Caco-2 (cell line): Measurements from ENCODE around the gene STRBP. TPM values are rescaled to one million over a fixed set of nuclear protein-coding genes. Genes with fewer than 3 reads are reported as not detected.

Source experiments
- BruUV-seq: library from RNA; stranded (reverse); fragments of 400-500 nt; replicated peaks from 2 replicates; lab custom pipeline; 2021; lab: Mats Ljungman, UMichigan
- CTCF ChIA-PET: fragments of 300-600 bp; sonication (Branson Sonifier 250); formaldehyde crosslinking; loops from one replicate; lab custom pipeline; 2022; ENCODE audit warnings: antibody characterized with exemption; lab: Charles Lee
- POLR2A ChIA-PET: fragments of 300-600 bp; sonication (Branson Sonifier 250); formaldehyde crosslinking; loops from one replicate; lab custom pipeline; 2022; ENCODE audit warnings: antibody characterized with exemption; lab: Charles Lee
- DNase-seq, 2 experiments: peaks; one replicate each; pipeline versions ENCODE4 v3.0.0 to v3.0.0-alpha.2; 2020 to 2022
- H3K27me3 ChIP-seq: replicated peaks from 2 replicates; pipeline ENCODE4 v1.6.0; 2011; ENCODE audit warnings: low read length; ENCODE audit not compliant: control insufficient read depth, insufficient read depth
- H3K36me3 ChIP-seq: 2 replicates; pipeline ENCODE4 v1.5.1; 2011; ENCODE audit warnings: low read length; ENCODE audit not compliant: control insufficient read depth, insufficient read depth
- H3K4me1 ChIP-seq: fragments of 250-450 bp; sonication (Bioruptor Pico); 2 replicates; pipeline ENCODE4 v1.5.1; 2020; ENCODE audit warnings: mild to moderate bottlenecking
- H3K4me3 ChIP-seq: 2 replicates; pipeline ENCODE4 v1.5.1; 2011; ENCODE audit warnings: low read depth, mild to moderate bottlenecking, control low read depth, low read length
- H3K9me3 ChIP-seq: fragments of 250-450 bp; sonication (Bioruptor Pico); 2 replicates; pipeline ENCODE4 v1.5.1; 2020; ENCODE audit warnings: mild to moderate bottlenecking, moderate library complexity
- H3K27ac Mint-ChIP-seq: one replicate; pipeline ENCODE4 v1.8.0; 2022; ENCODE audit warnings: mixed read lengths; ENCODE audit not compliant: unreplicated experiment
- H3K27me3 Mint-ChIP-seq: one replicate; pipeline ENCODE4 v1.8.0; 2022; ENCODE audit warnings: mixed read lengths; ENCODE audit not compliant: insufficient read depth, unreplicated experiment
- H3K36me3 Mint-ChIP-seq: one replicate; pipeline ENCODE4 v1.8.0; 2022; ENCODE audit warnings: mild to moderate bottlenecking, mixed read lengths; ENCODE audit not compliant: insufficient read depth, unreplicated experiment
- H3K4me1 Mint-ChIP-seq: one replicate; pipeline ENCODE4 v1.8.0; 2022; ENCODE audit warnings: low read depth, mixed read lengths; ENCODE audit not compliant: unreplicated experiment
- H3K4me3 Mint-ChIP-seq: one replicate; pipeline ENCODE4 v1.8.0; 2022; ENCODE audit warnings: mild to moderate bottlenecking, moderate library complexity, mixed read lengths; ENCODE audit not compliant: unreplicated experiment
- H3K9me3 Mint-ChIP-seq: one replicate; pipeline ENCODE4 v1.8.0; 2022; ENCODE audit warnings: mixed read lengths; ENCODE audit not compliant: unreplicated experiment
- intact Hi-C: fragments of 100-400 bp; cut with micrococcal nuclease; formaldehyde crosslinking; loops from one replicate; pipeline ENCODE4 v1.10.0; 2022; ENCODE audit not compliant: unreplicated experiment
- total RNA-seq: library from RNA; stranded (reverse); gene quantifications from 2 replicates; pipeline ENCODE4 v1.2.3, GENCODE V29; 2022
- TF ChIP-seq, protein P1 (sequence below), 2 experiments: fragments of 200-600 bp in 1 of 2; IDR thresholded peaks; 1 replicate in 1 of 2; 2 replicates in 1 of 2; pipeline versions ENCODE4 v1.5.1 to v1.8.0; 2011 to 2022; ENCODE audit warnings: antibody characterized with exemption in 1 of 2, control low read depth in 1 of 2, inconsistent platforms in 1 of 2, low read depth in 1 of 2, low read length in 1 of 2, mild to moderate bottlenecking in 1 of 2, moderate library complexity in 1 of 2; ENCODE audit not compliant: insufficient read depth in 1 of 2, severe bottlenecking in 1 of 2, unreplicated experiment in 1 of 2

STRBP gene
- total RNA-seq, 1 experiment from 2014 or later = 43.5 TPM

DNA sequence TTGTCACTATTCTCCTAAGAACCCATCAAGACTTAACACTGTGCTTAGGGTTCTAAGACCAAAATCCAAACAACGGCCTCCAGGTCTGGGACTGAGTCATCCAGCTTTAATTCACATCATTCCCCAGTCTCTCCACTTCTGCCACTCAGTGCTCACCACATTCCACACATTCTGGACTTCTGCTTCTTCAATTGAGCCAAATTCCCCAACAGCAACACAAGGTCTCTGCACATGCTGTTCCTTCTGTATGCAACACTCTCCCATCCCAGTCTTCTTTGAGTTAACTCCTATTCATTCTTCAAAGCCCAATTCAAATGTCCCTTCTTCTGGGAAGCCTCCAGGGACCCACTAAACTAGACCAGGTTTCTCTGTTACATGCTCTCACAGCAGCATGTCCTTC is 137.1 kb downstream of the STRBP start:
- H3K9me3 ChIP-seq = no peaks in the 10 kb centered on the region
- H3K27ac Mint-ChIP-seq = no peak overlapping the region
- H3K27me3 Mint-ChIP-seq = no peaks in the 10 kb centered on the region
- no peaks in the 10 kb centered on the region for H3K4me1 Mint-ChIP-seq
- no peak for DNase-seq
- CTCF ChIA-PET = interaction anchor here (1.0 to 2.7 kb wide), 2 partner anchors 138 to 219 kb away, joined by 3 to 16 read pairs; no protein-coding TSS in a partner anchor
- intact Hi-C loops = no loop called here
- H3K36me3 ChIP-seq = no peaks in the 10 kb centered on the region
- H3K27me3 ChIP-seq = no peaks in the 10 kb centered on the region
- peaks cover 23% of the 10 kb centered on the region for H3K4me1 ChIP-seq
- no peak overlapping the region for H3K4me3 Mint-ChIP-seq
- POLR2A ChIA-PET = no interaction called here
- no peaks in the 10 kb centered on the region for H3K9me3 Mint-ChIP-seq
- no peaks in the 10 kb centered on the region for H3K36me3 Mint-ChIP-seq
- no peak overlapping the region for H3K4me3 ChIP-seq
- BruUV-seq = no TSS peak
- TF ChIP-seq, protein P1, sequence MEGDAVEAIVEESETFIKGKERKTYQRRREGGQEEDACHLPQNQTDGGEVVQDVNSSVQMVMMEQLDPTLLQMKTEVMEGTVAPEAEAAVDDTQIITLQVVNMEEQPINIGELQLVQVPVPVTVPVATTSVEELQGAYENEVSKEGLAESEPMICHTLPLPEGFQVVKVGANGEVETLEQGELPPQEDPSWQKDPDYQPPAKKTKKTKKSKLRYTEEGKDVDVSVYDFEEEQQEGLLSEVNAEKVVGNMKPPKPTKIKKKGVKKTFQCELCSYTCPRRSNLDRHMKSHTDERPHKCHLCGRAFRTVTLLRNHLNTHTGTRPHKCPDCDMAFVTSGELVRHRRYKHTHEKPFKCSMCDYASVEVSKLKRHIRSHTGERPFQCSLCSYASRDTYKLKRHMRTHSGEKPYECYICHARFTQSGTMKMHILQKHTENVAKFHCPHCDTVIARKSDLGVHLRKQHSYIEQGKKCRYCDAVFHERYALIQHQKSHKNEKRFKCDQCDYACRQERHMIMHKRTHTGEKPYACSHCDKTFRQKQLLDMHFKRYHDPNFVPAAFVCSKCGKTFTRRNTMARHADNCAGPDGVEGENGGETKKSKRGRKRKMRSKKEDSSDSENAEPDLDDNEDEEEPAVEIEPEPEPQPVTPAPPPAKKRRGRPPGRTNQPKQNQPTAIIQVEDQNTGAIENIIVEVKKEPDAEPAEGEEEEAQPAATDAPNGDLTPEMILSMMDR (IDR thresholded peaks at IDR 0.05; ENCODE audit: insufficient read depth in 1 of 2, low read depth in 1 of 2, low read length in 1 of 2, severe bottlenecking in 1 of 2, unreplicated experiment in 1 of 2) = no peak

DNA sequence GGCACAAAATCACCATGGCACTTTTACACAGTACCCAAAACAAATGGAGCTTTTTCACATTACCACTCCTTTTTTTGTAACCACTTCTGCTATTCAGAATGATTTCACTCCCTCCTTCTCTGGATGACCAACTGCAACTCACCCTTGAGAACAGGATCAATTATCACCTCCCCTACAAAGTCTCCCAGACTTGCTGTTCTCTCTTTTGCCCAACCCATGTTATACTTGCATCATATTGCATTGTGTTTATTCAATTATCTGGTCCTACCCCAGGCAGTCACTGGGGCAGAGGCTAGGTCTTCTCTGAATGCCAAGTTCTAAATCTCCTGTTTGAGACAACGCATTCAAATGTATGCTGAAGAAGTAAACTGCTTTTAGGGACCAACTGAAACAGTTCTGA is 139.0 kb downstream of the STRBP start:
- no peak overlapping the region for H3K4me3 Mint-ChIP-seq
- Histone ChIP-seq H3K36me3 (no peaks in the 10 kb centered on the region), H3K4me3 (no peak overlapping the region), H3K27me3 (no peaks in the 10 kb centered on the region), H3K4me1 (peaks cover 23% of the 10 kb centered on the region), H3K9me3 (no peaks in the 10 kb centered on the region)
- TF ChIP-seq, protein P1 (IDR thresholded peaks at IDR 0.05; ENCODE audit: insufficient read depth in 1 of 2, low read depth in 1 of 2, low read length in 1 of 2, severe bottlenecking in 1 of 2, unreplicated experiment in 1 of 2) = no peak
- H3K4me1 Mint-ChIP-seq = no peaks in the 10 kb centered on the region
- BruUV-seq = no TSS peak
- no peaks in the 10 kb centered on the region for H3K9me3 Mint-ChIP-seq
- H3K36me3 Mint-ChIP-seq = no peaks in the 10 kb centered on the region
- CTCF ChIA-PET = no interaction called here
- POLR2A ChIA-PET = no interaction called here
- H3K27me3 Mint-ChIP-seq = no peaks in the 10 kb centered on the region
- H3K27ac Mint-ChIP-seq = no peak overlapping the region
- DNase-seq = no peak
- intact Hi-C loops = no loop called here

DNA sequence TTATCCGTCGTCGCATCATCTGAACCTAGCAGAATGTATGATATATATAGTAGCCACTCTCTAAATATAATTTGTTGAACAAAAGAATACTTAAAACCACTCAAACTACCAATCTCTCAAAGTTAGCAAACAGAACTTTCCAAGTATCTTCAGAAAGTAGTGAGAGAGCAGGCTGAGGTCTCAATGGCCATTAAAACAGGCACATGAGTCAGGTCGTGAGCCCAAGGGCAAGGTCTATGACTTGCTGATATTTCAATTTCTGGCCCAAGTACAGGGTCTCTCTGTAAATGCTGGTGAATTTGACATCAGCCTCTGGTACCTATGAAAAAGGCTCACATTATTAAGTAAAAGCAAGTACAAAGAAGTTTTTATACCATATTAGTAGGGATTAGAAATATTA is 139.8 kb downstream of the STRBP start:
- intact Hi-C loops = no loop called here
- no peaks in the 10 kb centered on the region for H3K27me3 Mint-ChIP-seq
- no peak overlapping the region for H3K27ac Mint-ChIP-seq
- TF ChIP-seq, protein P1 (IDR thresholded peaks at IDR 0.05; ENCODE audit: insufficient read depth in 1 of 2, low read depth in 1 of 2, low read length in 1 of 2, severe bottlenecking in 1 of 2, unreplicated experiment in 1 of 2) = no peak
- no peaks in the 10 kb centered on the region for H3K27me3 ChIP-seq
- H3K36me3 ChIP-seq = no peaks in the 10 kb centered on the region
- H3K36me3 Mint-ChIP-seq = no peaks in the 10 kb centered on the region
- H3K4me1 Mint-ChIP-seq = no peaks in the 10 kb centered on the region
- H3K4me3 Mint-ChIP-seq = no peak overlapping the region
- no peaks in the 10 kb centered on the region for H3K9me3 Mint-ChIP-seq
- ChIA-PET POLR2A (no interaction called here), CTCF (no interaction called here)
- peaks cover 23% of the 10 kb centered on the region for H3K4me1 ChIP-seq
- H3K4me3 ChIP-seq = no peak overlapping the region
- DNase-seq = no peak
- H3K9me3 ChIP-seq = no peaks in the 10 kb centered on the region
- BruUV-seq = no TSS peak
